Neuronal stem cell (in vitro differentiated cells): Measurements from ENCODE around the gene DCD.

Source experiments
- DNase-seq: peaks from one replicate; pipeline ENCODE4 v3.0.0-alpha.2; 2013; ENCODE audit warnings: low spot score
- H2AFZ ChIP-seq: one replicate; pipeline ENCODE4 v1.6.1; 2013; ENCODE audit warnings: mild to moderate bottlenecking, low read length, inconsistent platforms
- H2AK5ac ChIP-seq: 2 replicates; pipeline ENCODE4 v1.6.1; 2013; ENCODE audit warnings: low read depth, mild to moderate bottlenecking, inconsistent platforms, low read length, moderate library complexity, mixed read lengths
- H2BK120ac ChIP-seq: 2 replicates; pipeline ENCODE4 v1.6.1; 2013; ENCODE audit warnings: low read depth, mild to moderate bottlenecking, inconsistent platforms, low read length, moderate library complexity, mixed read lengths
- H2BK12ac ChIP-seq: one replicate; pipeline ENCODE4 v1.6.1; 2013; ENCODE audit warnings: low read length, inconsistent platforms
- H2BK15ac ChIP-seq: 2 replicates; pipeline ENCODE4 v1.6.1; 2013; ENCODE audit warnings: mild to moderate bottlenecking, low read length, inconsistent platforms, mixed read lengths
- H2BK5ac ChIP-seq: one replicate; pipeline ENCODE4 v1.6.1; 2013; ENCODE audit warnings: inconsistent platforms, mild to moderate bottlenecking, low read length, moderate library complexity
- H3K14ac ChIP-seq: one replicate; pipeline ENCODE4 v1.6.1; 2013; ENCODE audit warnings: low read length, inconsistent platforms
- H3K18ac ChIP-seq: 2 replicates; pipeline ENCODE4 v1.6.1; 2013; ENCODE audit warnings: low read length, inconsistent platforms
- H3K23ac ChIP-seq: 2 replicates; pipeline ENCODE4 v1.6.1; 2013; ENCODE audit warnings: low read depth, mild to moderate bottlenecking, mixed read lengths, low read length, inconsistent platforms; ENCODE audit not compliant: poor library complexity
- H3K27ac ChIP-seq: replicated peaks from 3 replicates; pipeline ENCODE4 v1.5.1; 2013; ENCODE audit warnings: low read length, inconsistent platforms
- H3K27me3 ChIP-seq, 3 experiments: 2 replicates each; pipeline ENCODE4 v1.6.1; 2013; ENCODE audit warnings: low read length in 3 of 3, mild to moderate bottlenecking in 2 of 3, inconsistent platforms in 1 of 3, low read depth in 1 of 3, mixed read lengths in 1 of 3, moderate library complexity in 1 of 3; ENCODE audit not compliant: control insufficient read depth in 3 of 3, insufficient read depth in 3 of 3
- H3K36me3 ChIP-seq, 2 donors: replicated peaks in 1 of 2; 2 replicates each; pipeline ENCODE4 v1.6.1; 2013; ENCODE audit warnings: low read length in 2 of 2; ENCODE audit not compliant: control insufficient read depth in 2 of 2, insufficient read depth in 2 of 2
- H3K4ac ChIP-seq: 2 replicates; pipeline ENCODE4 v1.6.1; 2013; ENCODE audit warnings: inconsistent platforms, mild to moderate bottlenecking, low read length, moderate library complexity
- H3K4me1 ChIP-seq, 2 donors: 1 replicate in 1 of 2; 2 replicates in 1 of 2; pipeline ENCODE4 v1.6.1; 2013; ENCODE audit warnings: low read length in 2 of 2, low read depth in 1 of 2; ENCODE audit not compliant: control insufficient read depth in 2 of 2, insufficient read depth in 1 of 2
- H3K4me2 ChIP-seq: one replicate; pipeline ENCODE4 v1.6.1; 2013; ENCODE audit warnings: mild to moderate bottlenecking, low read length, inconsistent platforms; ENCODE audit not compliant: insufficient read depth, poor library complexity, severe bottlenecking
- H3K4me3 ChIP-seq, 2 donors: 2 replicates each; pipeline ENCODE4 v1.5.1; 2013; ENCODE audit warnings: low read length in 2 of 2, mild to moderate bottlenecking in 2 of 2, inconsistent platforms in 1 of 2, moderate library complexity in 1 of 2
- H3K79me1 ChIP-seq: one replicate; pipeline ENCODE4 v1.6.1; 2013; ENCODE audit warnings: low read depth, mild to moderate bottlenecking, inconsistent platforms, low read length, moderate library complexity
- H3K9ac ChIP-seq: one replicate; pipeline ENCODE4 v1.6.1; 2013; ENCODE audit warnings: mild to moderate bottlenecking, low read depth, low read length, inconsistent platforms; ENCODE audit not compliant: poor library complexity
- H3K9me3 ChIP-seq, 2 donors: replicated peaks in 1 of 2; 2 replicates each; pipeline versions ENCODE3 to v1.6.1; 2013; ENCODE audit warnings: low read length in 2 of 2, mild to moderate bottlenecking in 2 of 2, inconsistent platforms in 1 of 2, low read depth in 1 of 2, mixed read lengths in 1 of 2, moderate library complexity in 1 of 2; ENCODE audit not compliant: control insufficient read depth in 2 of 2, insufficient read depth in 1 of 2
- H4K8ac ChIP-seq: one replicate; pipeline ENCODE4 v1.6.1; 2013; ENCODE audit warnings: low read depth, mild to moderate bottlenecking, inconsistent platforms, low read length, moderate library complexity
- H4K91ac ChIP-seq: one replicate; pipeline ENCODE4 v1.6.1; 2013; ENCODE audit warnings: low read length, low read depth, mild to moderate bottlenecking, inconsistent platforms; ENCODE audit not compliant: poor library complexity
- WGBS, 2 donors: extraction: QIAGEN DNeasy Blood & Tissue Kit; methylation state at CpG; one replicate each; pipeline ENCODE4 v1.1.7; 2013; ENCODE audit warnings: missing lambda C conversion rate in 2 of 2, mixed read lengths in 1 of 2; ENCODE audit not compliant: insufficient read length in 2 of 2, insufficient replicate concordance in 1 of 2; ENCODE audit errors: extremely low coverage in 2 of 2; 5-methylcytosine and 5-hydroxymethylcytosine counted together

Gene DCD

GRCh38 chr12:54622463-54623183 lies 25.5 kb downstream of the DCD start:
- Histone ChIP-seq H2AFZ (no peak overlapping the region), H3K9me3 (no peaks in the 10 kb centered on the region), H3K27me3 (no peaks in the 10 kb centered on the region), H3K14ac (no peak overlapping the region), H4K91ac (no peak overlapping the region), H3K4me1 (peaks cover 0 to 2% of the 10 kb centered on the region in 2 donors), H3K23ac (no peak overlapping the region), H2AK5ac (no peak overlapping the region), H2BK15ac (no peak overlapping the region), H2BK120ac (no peak overlapping the region), H2BK5ac (no peak overlapping the region), H4K8ac (no peak overlapping the region), H3K4me2 (no peak overlapping the region), H3K4ac (no peak overlapping the region), H3K27ac (no peak overlapping the region), H3K36me3 (no peaks in the 10 kb centered on the region), H3K79me1 (no peaks in the 10 kb centered on the region), H3K4me3 (no peak overlapping the region), H3K9ac (no peak overlapping the region), H2BK12ac (no peak overlapping the region), H3K18ac (no peak overlapping the region)
- no peak for DNase-seq

GRCh38 chr12:54616933-54617680 lies 31.1 kb downstream of the DCD start:
- Histone ChIP-seq H2AFZ (no peak overlapping the region), H3K9ac (no peak overlapping the region), H2AK5ac (no peak overlapping the region), H3K4me2 (no peak overlapping the region), H3K27me3 (no peaks in the 10 kb centered on the region), H2BK120ac (no peak overlapping the region), H3K4me3 (no peak overlapping the region), H3K27ac (no peak overlapping the region), H3K36me3 (no peaks in the 10 kb centered on the region), H3K9me3 (no peaks in the 10 kb centered on the region), H3K23ac (no peak overlapping the region), H3K14ac (no peak overlapping the region), H3K4ac (no peak overlapping the region), H2BK5ac (no peak overlapping the region), H4K91ac (no peak overlapping the region), H3K4me1 (no peaks in the 10 kb centered on the region), H2BK15ac (no peak overlapping the region), H3K18ac (no peak overlapping the region), H3K79me1 (no peaks in the 10 kb centered on the region), H2BK12ac (no peak overlapping the region), H4K8ac (no peak overlapping the region)
- no peak for DNase-seq
- WGBS, 2 donors = no CpG with 5 or more reads among the region's 6 CpGs

GRCh38 chr12:54612225-54612750 lies 35.9 kb downstream of the DCD start:
- H3K4me1 ChIP-seq = peaks cover 0 to 1% of the 10 kb centered on the region in 2 donors
- H2BK120ac ChIP-seq = no peak overlapping the region
- DNase-seq = no peak
- no peak overlapping the region for H3K27ac ChIP-seq
- no peak overlapping the region for H2AK5ac ChIP-seq
- no peak overlapping the region for H3K4ac ChIP-seq
- no peak overlapping the region for H3K9ac ChIP-seq
- H2BK15ac ChIP-seq = no peak overlapping the region
- no peak overlapping the region for H4K8ac ChIP-seq
- H3K14ac ChIP-seq = no peak overlapping the region
- H2BK5ac ChIP-seq = no peak overlapping the region
- H3K79me1 ChIP-seq = no peaks in the 10 kb centered on the region
- H3K27me3 ChIP-seq = no peaks in the 10 kb centered on the region
- H4K91ac ChIP-seq = no peak overlapping the region
- no peaks in the 10 kb centered on the region for H3K9me3 ChIP-seq
- no peak overlapping the region for H2BK12ac ChIP-seq
- H3K36me3 ChIP-seq = no peaks in the 10 kb centered on the region
- H2AFZ ChIP-seq = no peak overlapping the region
- no peak overlapping the region for H3K23ac ChIP-seq
- no peak overlapping the region for H3K4me2 ChIP-seq
- H3K18ac ChIP-seq = no peak overlapping the region
- no CpG with 5 or more reads among the region's 1 CpG for WGBS, 2 donors
- H3K4me3 ChIP-seq = no peak overlapping the region

GRCh38 chr12:54611715-54612149 lies 36.4 kb downstream of the DCD start:
- Histone ChIP-seq H3K23ac (no peak overlapping the region), H2BK12ac (no peak overlapping the region), H2BK5ac (no peak overlapping the region), H3K4ac (no peak overlapping the region), H3K4me2 (no peak overlapping the region), H3K18ac (peak overlapping the region; percentile 30), H3K9me3 (no peaks in the 10 kb centered on the region), H3K14ac (no peak overlapping the region), H4K91ac (no peak overlapping the region), H4K8ac (no peak overlapping the region), H3K4me1 (peaks cover 0 to 1% of the 10 kb centered on the region in 2 donors), H3K4me3 (no peak overlapping the region), H3K79me1 (no peaks in the 10 kb centered on the region), H3K36me3 (no peaks in the 10 kb centered on the region), H3K9ac (no peak overlapping the region), H3K27ac (no peak overlapping the region), H2BK15ac (no peak overlapping the region), H2AK5ac (no peak overlapping the region), H3K27me3 (no peaks in the 10 kb centered on the region), H2AFZ (no peak overlapping the region), H2BK120ac (no peak overlapping the region)
- DNase-seq = no peak
- WGBS, 2 donors = no CpG with 5 or more reads among the region's 3 CpGs
